RWPE2 (cell line): ENCODE data around the gene ZNF280D.
"Not testable (repeated sequence)": the region's sequence is repeated elsewhere in the genome, so short reads cannot be mapped to it uniquely, and the experiment has no call there.

Experiments
- ATAC-seq: fragments of 200-7000 bp; cut with Tn5 transposase; 3 replicates; pipeline ENCODE4 v1.9.1; 2021; ENCODE audit warnings: low read depth
- DNase-seq: peaks from one replicate; pipeline ENCODE4 v3.0.0-alpha.2; 2020; ENCODE audit warnings: low spot score
- H3K27ac ChIP-seq: fragments of 450-650 bp; 2 replicates; pipeline ENCODE4 v1.5.1; 2017; ENCODE audit warnings: mild to moderate bottlenecking; ENCODE audit not compliant: poor library complexity, severe bottlenecking
- H3K27me3 ChIP-seq: fragments of 250-450 bp; sonication (Bioruptor Pico); 2 replicates; pipeline ENCODE4 v1.5.1; 2021; ENCODE audit warnings: mild to moderate bottlenecking, moderate library complexity; ENCODE audit not compliant: insufficient read depth, poor library complexity, severe bottlenecking
- H3K36me3 ChIP-seq: fragments of 250-450 bp; sonication (Bioruptor Pico); 2 replicates; pipeline ENCODE4 v1.5.1; 2020; ENCODE audit warnings: low read depth, mild to moderate bottlenecking, moderate library complexity
- H3K4me1 ChIP-seq: fragments of 250-450 bp; sonication (Bioruptor Pico); 2 replicates; pipeline ENCODE4 v1.5.1; 2021; ENCODE audit warnings: mild to moderate bottlenecking, moderate library complexity; ENCODE audit not compliant: insufficient read depth, poor library complexity, severe bottlenecking
- H3K4me3 ChIP-seq: fragments of 250-450 bp; sonication (Bioruptor Pico); 2 replicates; pipeline ENCODE4 v1.5.1; 2021; ENCODE audit warnings: mild to moderate bottlenecking, moderate library complexity; ENCODE audit not compliant: severe bottlenecking
- H3K9me3 ChIP-seq: fragments of 250-450 bp; sonication (Bioruptor Pico); 2 replicates; pipeline ENCODE4 v1.5.1; 2021; ENCODE audit warnings: mild to moderate bottlenecking, moderate library complexity; ENCODE audit not compliant: severe bottlenecking
- CTCF ChIP-seq: fragments of 450-650 bp; IDR thresholded peaks from one replicate; pipeline ENCODE4 v1.5.1; 2017; ENCODE audit warnings: mild to moderate bottlenecking, moderate library complexity; ENCODE audit not compliant: poor library complexity, severe bottlenecking

ZNF280D gene

DNA sequence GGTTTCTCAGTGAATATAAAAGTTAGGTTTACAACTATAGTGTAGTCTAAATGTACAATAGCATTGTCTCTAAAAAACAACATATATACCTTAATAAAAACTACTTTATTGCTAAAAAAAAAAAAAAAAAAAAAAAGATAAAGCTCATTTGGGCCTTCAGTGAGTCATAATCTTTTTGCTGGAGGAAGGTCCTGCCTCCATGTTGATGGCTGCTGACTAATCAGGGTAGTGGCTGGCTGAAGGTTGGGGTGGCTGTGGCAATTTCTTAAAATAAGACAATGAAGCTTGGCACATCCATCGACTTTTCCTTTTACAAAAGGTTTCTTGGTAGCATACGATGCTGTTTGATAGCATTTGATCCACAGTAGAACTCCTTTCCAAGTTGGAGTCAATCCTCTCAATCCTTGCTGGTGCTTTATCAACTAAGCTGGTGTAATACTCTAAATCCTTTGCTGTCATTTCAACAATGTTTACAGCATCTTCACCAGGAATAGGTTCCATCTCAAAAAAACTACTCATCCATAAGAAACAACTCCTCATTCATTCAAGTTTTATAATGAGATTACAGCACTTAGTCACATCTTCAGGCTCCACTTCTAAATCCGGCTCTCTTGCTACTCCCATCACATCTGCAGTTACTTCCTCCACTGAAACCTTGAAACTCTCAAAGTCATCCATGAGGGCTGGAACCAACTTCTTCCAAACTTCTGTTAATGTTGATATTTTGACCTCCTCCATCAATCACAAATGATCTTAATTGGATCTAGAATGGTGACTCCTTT is 13.3 kb downstream of the ZNF280D start:
- TF ChIP-seq CTCF: no peak
- no peaks in the 10 kb centered on the region for H3K27me3 ChIP-seq
- H3K4me1 ChIP-seq: no peaks in the 10 kb centered on the region
- no peak for DNase-seq
- ATAC-seq: no peak
- H3K9me3 ChIP-seq: no peaks in the 10 kb centered on the region
- H3K27ac ChIP-seq: no peak overlapping the region
- no peak overlapping the region for H3K4me3 ChIP-seq
- peaks cover under 1% of the 10 kb centered on the region; the same call in 1 of the 2 replicates for H3K36me3 ChIP-seq

DNA sequence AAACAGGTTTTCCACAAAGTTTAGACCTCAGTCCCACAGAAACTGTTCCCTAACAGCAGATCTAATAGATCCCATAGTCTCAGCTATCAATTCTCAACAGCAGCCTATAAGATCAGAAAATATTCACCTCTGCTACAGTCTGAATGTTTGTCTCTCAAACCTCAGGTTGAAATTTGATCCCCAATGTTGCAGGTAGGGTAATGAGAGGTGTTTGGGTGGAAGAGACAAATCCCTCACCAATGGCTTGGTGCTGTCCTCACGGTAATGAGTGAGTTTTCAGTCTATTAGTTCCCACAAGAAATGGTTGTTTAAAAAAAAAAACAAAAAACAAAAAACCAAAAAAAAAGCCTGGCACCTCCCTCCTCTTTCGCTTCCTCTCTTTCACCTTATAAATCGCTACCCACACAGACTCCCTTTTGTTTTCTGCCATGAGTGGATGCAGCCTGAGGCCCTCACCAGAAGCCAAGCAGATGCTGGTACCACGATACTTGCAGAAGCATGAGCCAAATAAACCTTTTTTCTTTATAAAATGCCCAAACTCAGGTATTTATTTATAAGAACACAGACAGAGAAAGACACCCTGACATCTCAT is 14.2 kb downstream of the ZNF280D start:
- Histone ChIP-seq H3K9me3 (no peaks in the 10 kb centered on the region), H3K27ac (no peak overlapping the region), H3K27me3 (no peaks in the 10 kb centered on the region), H3K4me3 (no peak overlapping the region), H3K36me3 (peaks cover 6% of the 10 kb centered on the region; the same call in 1 of the 2 replicates), H3K4me1 (no peaks in the 10 kb centered on the region)
- TF ChIP-seq CTCF: no peak
- DNase-seq: no peak
- no peak for ATAC-seq

DNA sequence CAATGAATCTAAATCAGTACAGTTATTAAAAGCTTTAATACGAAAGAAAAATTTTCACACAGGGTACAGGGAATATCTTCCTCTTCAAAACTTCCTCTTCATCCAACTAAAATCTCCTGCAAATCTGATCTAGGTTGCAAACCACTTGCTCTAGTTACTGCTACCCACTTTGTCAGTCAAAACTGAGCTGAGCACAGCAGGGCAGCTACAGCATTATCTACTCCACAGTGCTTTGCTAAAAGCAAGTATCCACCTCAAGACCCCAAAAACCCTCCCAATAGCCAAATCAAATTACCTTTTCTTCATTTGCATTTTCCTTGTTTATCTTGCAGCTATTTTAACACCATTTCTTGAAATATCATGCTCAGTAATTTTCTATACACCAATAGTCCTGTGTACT is 14.7 kb downstream of the ZNF280D start:
- no peak for ATAC-seq
- no peak for TF ChIP-seq CTCF
- Histone ChIP-seq H3K27me3 (no peaks in the 10 kb centered on the region), H3K36me3 (peaks cover 8% of the 10 kb centered on the region; the same call in 1 of the 2 replicates), H3K4me1 (no peaks in the 10 kb centered on the region), H3K27ac (no peak overlapping the region), H3K4me3 (no peak overlapping the region), H3K9me3 (no peaks in the 10 kb centered on the region)
- no peak for DNase-seq

GRCh38 chr15:56716334-56716733 is 17.0 kb downstream of the ZNF280D start:
- H3K27me3 ChIP-seq: no peaks in the 10 kb centered on the region
- H3K36me3 ChIP-seq: peaks cover 10% of the 10 kb centered on the region
- no peaks in the 10 kb centered on the region for H3K4me1 ChIP-seq
- TF ChIP-seq CTCF: no peak
- no peak for ATAC-seq
- H3K4me3 ChIP-seq: no peak overlapping the region
- H3K27ac ChIP-seq: no peak overlapping the region
- H3K9me3 ChIP-seq: no peaks in the 10 kb centered on the region
- DNase-seq: no peak

DNA sequence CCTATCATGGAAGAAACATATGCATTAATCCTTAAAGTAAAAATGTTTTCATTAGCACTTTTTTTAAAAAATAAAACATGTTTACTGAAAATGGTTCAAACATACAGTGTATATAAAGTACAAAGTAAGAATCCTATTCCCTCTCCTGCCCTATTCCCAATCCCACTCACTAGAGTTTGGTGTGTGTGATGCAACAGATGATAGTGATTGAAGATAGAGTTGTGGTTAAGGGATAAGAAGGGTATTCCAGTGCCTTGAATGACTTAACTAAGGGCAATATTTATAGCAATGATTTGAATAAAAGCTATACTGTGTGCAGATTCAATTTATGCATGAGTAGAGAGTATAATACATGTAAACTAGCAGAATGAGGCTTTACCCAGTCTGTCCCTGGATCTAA is 18.1 kb downstream of the ZNF280D start:
- Histone ChIP-seq H3K27ac (no peak overlapping the region), H3K4me1 (no peaks in the 10 kb centered on the region), H3K4me3 (no peak overlapping the region), H3K36me3 (peaks cover 10% of the 10 kb centered on the region), H3K27me3 (no peaks in the 10 kb centered on the region), H3K9me3 (no peaks in the 10 kb centered on the region)
- TF ChIP-seq CTCF: no peak
- no peak for DNase-seq
- ATAC-seq: no peak

DNA sequence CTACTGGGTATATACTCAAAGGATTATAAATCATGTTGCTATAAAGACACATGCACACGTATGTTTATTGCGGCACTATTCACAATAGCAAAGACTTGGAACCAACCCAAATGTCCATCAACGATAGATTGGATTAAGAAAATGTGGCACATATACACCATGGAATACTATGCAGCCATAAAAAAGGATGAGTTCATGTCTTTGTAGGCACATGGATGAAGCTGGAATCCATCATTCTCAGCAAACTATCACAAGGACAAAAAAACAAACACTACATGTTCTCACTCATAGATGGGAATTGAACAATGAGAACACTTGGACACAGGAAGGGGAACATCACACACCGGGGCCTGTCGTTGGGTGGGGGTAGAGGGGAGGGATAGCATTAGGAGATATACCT is 23.8 kb downstream of the ZNF280D start:
- H3K36me3 ChIP-seq: peaks cover 15% of the 10 kb centered on the region
- DNase-seq, H3K4me3 ChIP-seq, H3K27ac ChIP-seq, ATAC-seq, H3K4me1 ChIP-seq, H3K27me3 ChIP-seq, H3K9me3 ChIP-seq: not testable (repeated sequence)
